SK-N-SH treated with all-trans-retinoic acid at 6 μM for 48 hours (cell line): Measurements from ENCODE around the gene PTDSS2.
"Not testable (repeated sequence)": the region's sequence is repeated elsewhere in the genome, so short reads cannot be mapped to it uniquely, and the experiment has no call there.

Experiments used
- BACH2 ChIP-seq: fragments of 250-450 bp; sonication (Bioruptor Pico); IDR thresholded peaks from 2 replicates; pipeline ENCODE4 v1.9.0; 2021; ENCODE audit warnings: mild to moderate bottlenecking, borderline replicate concordance
- CSRNP3 ChIP-seq: fragments of 250-450 bp; sonication (Bioruptor Pico); IDR thresholded peaks from 2 replicates; pipeline ENCODE4 v1.5.1; 2021; ENCODE audit warnings: mild to moderate bottlenecking, moderate library complexity
- GLIS3 ChIP-seq: fragments of 250-450 bp; sonication (Bioruptor Pico); IDR thresholded peaks from 2 replicates; pipeline ENCODE4 v1.5.0; 2020; ENCODE audit warnings: mild to moderate bottlenecking, moderate library complexity
- PPARA ChIP-seq: fragments of 250-450 bp; sonication (Bioruptor Pico); IDR thresholded peaks from 2 replicates; pipeline ENCODE4 v1.5.0; 2020; ENCODE audit warnings: mild to moderate bottlenecking, borderline replicate concordance
- RARB ChIP-seq: fragments of 250-450 bp; sonication (Bioruptor Pico); IDR thresholded peaks from 2 replicates; pipeline ENCODE4 v1.8.0; 2021; ENCODE audit warnings: mild to moderate bottlenecking, moderate library complexity
- ZFP3 ChIP-seq: fragments of 250-450 bp; sonication (Bioruptor Pico); IDR thresholded peaks from 2 replicates; pipeline ENCODE4 v1.5.0; 2020; ENCODE audit warnings: mild to moderate bottlenecking, moderate library complexity

GRCh38 chr11:434999-435740 is 14.9 kb upstream of the PTDSS2 start:
- TF ChIP-seq RARB (CRISPR knock-in tag); GLIS3 (CRISPR knock-in tag); PPARA (CRISPR knock-in tag); BACH2; CSRNP3 (CRISPR knock-in tag); ZFP3 (CRISPR knock-in tag): not testable (repeated sequence)
